ENCODE measurements around the gene AHSA1. TPM values are rescaled to one million over a fixed set of nuclear protein-coding genes. Genes with fewer than 3 reads are reported as not detected.

The AHSA1 gene
- total and polyA plus RNA-seq, 2 experiments from 2014 or later = 177 to 213 TPM

Small RNAs within 50 kb of the gene (small RNA-seq; reads per million reads assigned to genes)
- gene RF00404 (ENCODE audit: low replicate concordance) = not detected

Other genes with a start within 250 kb of the AHSA1 start
- 0.27 and 1.0 TPM in 2 replicates for gene NGB, start 186.9 kb upstream of the AHSA1 start, total RNA-seq (2014; rRNA removed; shearing (Covaris generic))
- gene NGB, start 186.9 kb upstream of the AHSA1 start, polyA plus RNA-seq (2016; fragmentation: Nextera tagmentation; extraction: Ambion mirVana) = 0.10 and 0.21 TPM in 2 replicates
- 29.9 and 35.4 TPM in 2 replicates for gene POMT2, start 137.2 kb upstream of the AHSA1 start, total RNA-seq (2014; rRNA removed; shearing (Covaris generic))
- gene POMT2, start 137.2 kb upstream of the AHSA1 start, polyA plus RNA-seq (2016; fragmentation: Nextera tagmentation; extraction: Ambion mirVana) = 20.5 and 24.3 TPM in 2 replicates
- 26.3 and 31.0 TPM in 2 replicates for gene GSTZ1, start 137.1 kb upstream of the AHSA1 start, total RNA-seq (2014; rRNA removed; shearing (Covaris generic))
- 29.0 and 30.4 TPM in 2 replicates for gene GSTZ1, start 137.1 kb upstream of the AHSA1 start, polyA plus RNA-seq (2016; fragmentation: Nextera tagmentation; extraction: Ambion mirVana)
- gene TMED8, start 81.0 kb upstream of the AHSA1 start, total RNA-seq (2014; rRNA removed; shearing (Covaris generic)) = 13.8 and 14.4 TPM in 2 replicates
- 4.0 and 4.3 TPM in 2 replicates for gene TMED8, start 81.0 kb upstream of the AHSA1 start, polyA plus RNA-seq (2016; fragmentation: Nextera tagmentation; extraction: Ambion mirVana)
- 0.76 TPM in 1 of 2 replicates, not detected in the other for gene SAMD15, start 80.7 kb upstream of the AHSA1 start, total RNA-seq (2014; rRNA removed; shearing (Covaris generic))
- 0.61 and 0.94 TPM in 2 replicates for gene SAMD15, start 80.7 kb upstream of the AHSA1 start, polyA plus RNA-seq (2016; fragmentation: Nextera tagmentation; extraction: Ambion mirVana)
- gene NOXRED1, start 34.6 kb upstream of the AHSA1 start, total RNA-seq (2014; rRNA removed; shearing (Covaris generic)) = not detected in 2 replicates
- 0.24 TPM in 1 of 2 replicates, not detected in the other for gene NOXRED1, start 34.6 kb upstream of the AHSA1 start, polyA plus RNA-seq (2016; fragmentation: Nextera tagmentation; extraction: Ambion mirVana)
- gene VIPAS39, start 492 bp upstream of the AHSA1 start, total RNA-seq (2014; rRNA removed; shearing (Covaris generic)) = 21.8 and 27.1 TPM in 2 replicates
- gene VIPAS39, start 492 bp upstream of the AHSA1 start, polyA plus RNA-seq (2016; fragmentation: Nextera tagmentation; extraction: Ambion mirVana) = 7.8 and 9.4 TPM in 2 replicates
- gene ISM2, start 40.7 kb downstream of the AHSA1 start, total RNA-seq (2014; rRNA removed; shearing (Covaris generic)) = 0.69 and 2.7 TPM in 2 replicates
- 0.45 and 1.3 TPM in 2 replicates for gene ISM2, start 40.7 kb downstream of the AHSA1 start, polyA plus RNA-seq (2016; fragmentation: Nextera tagmentation; extraction: Ambion mirVana)
- 35.8 and 38.9 TPM in 2 replicates for gene SPTLC2, start 158.5 kb downstream of the AHSA1 start, total RNA-seq (2014; rRNA removed; shearing (Covaris generic))
- gene SPTLC2, start 158.5 kb downstream of the AHSA1 start, polyA plus RNA-seq (2016; fragmentation: Nextera tagmentation; extraction: Ambion mirVana) = 18.0 and 22.3 TPM in 2 replicates
- 18.8 and 22.2 TPM in 2 replicates for gene ALKBH1, start 249.9 kb downstream of the AHSA1 start, total RNA-seq (2014; rRNA removed; shearing (Covaris generic))
- 8.8 and 13.0 TPM in 2 replicates for gene ALKBH1, start 249.9 kb downstream of the AHSA1 start, polyA plus RNA-seq (2016; fragmentation: Nextera tagmentation; extraction: Ambion mirVana)